GM12878 (cell line): Measurements from ENCODE around the gene MYO7B. TPM values are rescaled to one million over a fixed set of nuclear protein-coding genes. Genes with fewer than 3 reads are reported as not detected.

Experiments
- BCL3 ChIP-seq: IDR thresholded peaks from 2 replicates; pipeline ENCODE4 v1.6.1; 2011; ENCODE audit warnings: borderline replicate concordance, low read depth, mild to moderate bottlenecking, moderate library complexity, low read length; ENCODE audit not compliant: insufficient read depth, poor library complexity, severe bottlenecking
- CHD1 ChIP-seq: IDR thresholded peaks from 2 replicates; pipeline ENCODE4 v1.6.1; 2012; ENCODE audit warnings: low read depth, low read length, improper control_type of control experiment
- E4F1 ChIP-seq: fragments of 450-650 bp; IDR thresholded peaks from 2 replicates; pipeline ENCODE4 v1.6.1; 2018; ENCODE audit warnings: borderline replicate concordance, mild to moderate bottlenecking; ENCODE audit not compliant: partially characterized antibody
- EED ChIP-seq: sonication (generic); IDR thresholded peaks from 2 replicates; pipeline ENCODE4 v1.6.1; 2016; ENCODE audit warnings: antibody characterized with exemption, low read depth
- FOS ChIP-seq: IDR thresholded peaks from 3 replicates; pipeline ENCODE4 v1.6.1; 2011; ENCODE audit warnings: borderline replicate concordance; ENCODE audit not compliant: insufficient read length; ENCODE audit errors: extremely low read depth
- FOXM1 ChIP-seq: IDR thresholded peaks from 2 replicates; pipeline ENCODE4 v1.6.1; 2012; ENCODE audit warnings: low read depth, mild to moderate bottlenecking, inconsistent platforms, low read length, moderate library complexity
- HCFC1 ChIP-seq: fragments of 150-350 bp; IDR thresholded peaks from 2 replicates; pipeline ENCODE4 v1.6.1; 2014; ENCODE audit warnings: low read length
- HSF1 ChIP-seq: fragments of 150-350 bp; IDR thresholded peaks from 2 replicates; pipeline ENCODE4 v1.6.1; 2014; ENCODE audit warnings: mild to moderate bottlenecking, low read depth, low read length
- NR2C1 ChIP-seq: fragments of 450-650 bp; IDR thresholded peaks from 2 replicates; pipeline ENCODE4 v1.6.1; 2017; ENCODE audit warnings: antibody characterized with exemption, mild to moderate bottlenecking, moderate library complexity
- PKNOX1 ChIP-seq: fragments of 450-650 bp; IDR thresholded peaks from 2 replicates; pipeline ENCODE4 v1.6.1; 2016; ENCODE audit warnings: mild to moderate bottlenecking
- POLR2A ChIP-seq: IDR thresholded peaks from 2 replicates; pipeline ENCODE4 v1.6.1; 2011; ENCODE audit warnings: low read depth, mild to moderate bottlenecking, low read length
- POU2F2 ChIP-seq: IDR thresholded peaks from 3 replicates; pipeline ENCODE4 v1.6.1; 2011; ENCODE audit warnings: low read depth, mild to moderate bottlenecking, low read length, borderline replicate concordance
- RAD21 ChIP-seq: IDR thresholded peaks from 2 replicates; pipeline ENCODE4 v1.6.1; 2011; ENCODE audit warnings: mild to moderate bottlenecking, low read depth, low read length, moderate library complexity; ENCODE audit not compliant: insufficient read depth
- RCOR1 ChIP-seq: conservative IDR thresholded peaks from 2 replicates; pipeline ENCODE4 v1.6.1; 2012; ENCODE audit warnings: low read depth, low read length, improper control_type of control experiment
- SIX5 ChIP-seq: IDR thresholded peaks from 2 replicates; pipeline ENCODE4 v1.6.1; 2011; ENCODE audit warnings: mild to moderate bottlenecking, low read depth, low read length, moderate library complexity; ENCODE audit not compliant: severe bottlenecking
- SP1 ChIP-seq: IDR thresholded peaks from one replicate; pipeline ENCODE4 v1.6.1; 2011; ENCODE audit warnings: low read depth, low read length
- YY1 ChIP-seq: IDR thresholded peaks from 2 replicates; pipeline ENCODE4 v1.6.1; 2011; ENCODE audit warnings: low read depth, mild to moderate bottlenecking, low read length
- ZBTB40 ChIP-seq: fragments of 450-650 bp; IDR thresholded peaks from 2 replicates; pipeline ENCODE4 v1.6.1; 2016; ENCODE audit warnings: mild to moderate bottlenecking, moderate library complexity, borderline replicate concordance
- polyA plus RNA-seq, 11 experiments: library from polyadenylated mRNA; depleted of rRNA in 4 of 11; unstranded in 6 of 11; stranded (reverse) in 5 of 11; fragments of >200 nt; fragmentation: Nextera tagmentation in 4 of 11; fragmentation: Illumina TruSeq in 1 of 11; extraction: Ambion mirVana in 4 of 11; extraction: Trizol in 1 of 11; gene quantifications; 1 replicate in 1 of 11; 2 replicates in 10 of 11; pipeline versions ENCODE4 v1.2.1 to v1.2.3, GENCODE V29; 2011 to 2016; ENCODE audit warnings: inconsistent platforms in 2 of 11, missing spikeins in 2 of 11, low read depth in 1 of 11
- total RNA-seq, 4 experiments: library from RNA; depleted of rRNA in 3 of 4; stranded (reverse); fragments of >200 nt in 3 of 4; fragmentation: Illumina TruSeq in 1 of 4; extraction: Trizol in 1 of 4; gene quantifications; 2 replicates each; pipeline versions ENCODE4 v1.2.1 to v1.2.3, GENCODE V29; 2013 to 2021

MYO7B gene
- total and polyA plus RNA-seq, 10 of the 15 experiments (the other 5 are each of a cell fraction or from before 2014, with no cell fraction given) = 0.08 to 4.8 (median 1.2) TPM

- TF ChIP-seq BCL3 (no peak), RCOR1 (no peak), NR2C1 (no peak), SIX5 (no peak), HSF1 (no peak), EED (no peak), POLR2A (peak; percentile 20; the same call in 1 of the 2 replicates), YY1 (no peak), ZBTB40 (no peak), E4F1 (no peak), SP1 (no peak), CHD1 (no peak), PKNOX1 (no peak), FOXM1 (no peak), HCFC1 (no peak), FOS (no peak), RAD21 (no peak), POU2F2 (no peak)
Observed at GRCh38 chr2:127632592-127633489, 97.4 kb downstream of the MYO7B start (continued).
